Esophagus muscularis mucosa (tissue), 3 donors: Measurements from ENCODE around the gene PFN1.

ENCODE experiments used
- POLR2A ChIP-seq: fragments of 450-650 bp; IDR thresholded peaks from one replicate; pipeline ENCODE4 v1.6.1; 2017; ENCODE audit warnings: antibody characterized with exemption, moderate library complexity, mild to moderate bottlenecking, low read depth
- TF ChIP-seq, protein P1 (sequence below), 3 experiments: fragments of 200-600 bp in 2 of 3; fragments of 450-650 bp in 1 of 3; sonication (generic) in 2 of 3; IDR thresholded peaks; one replicate each; pipeline ENCODE4 v1.5.1; 2017 to 2019; ENCODE audit warnings: antibody characterized with exemption in 3 of 3, mild to moderate bottlenecking in 2 of 3, moderate library complexity in 1 of 3

- TF ChIP-seq POLR2A: no peak
- TF ChIP-seq, protein P1, sequence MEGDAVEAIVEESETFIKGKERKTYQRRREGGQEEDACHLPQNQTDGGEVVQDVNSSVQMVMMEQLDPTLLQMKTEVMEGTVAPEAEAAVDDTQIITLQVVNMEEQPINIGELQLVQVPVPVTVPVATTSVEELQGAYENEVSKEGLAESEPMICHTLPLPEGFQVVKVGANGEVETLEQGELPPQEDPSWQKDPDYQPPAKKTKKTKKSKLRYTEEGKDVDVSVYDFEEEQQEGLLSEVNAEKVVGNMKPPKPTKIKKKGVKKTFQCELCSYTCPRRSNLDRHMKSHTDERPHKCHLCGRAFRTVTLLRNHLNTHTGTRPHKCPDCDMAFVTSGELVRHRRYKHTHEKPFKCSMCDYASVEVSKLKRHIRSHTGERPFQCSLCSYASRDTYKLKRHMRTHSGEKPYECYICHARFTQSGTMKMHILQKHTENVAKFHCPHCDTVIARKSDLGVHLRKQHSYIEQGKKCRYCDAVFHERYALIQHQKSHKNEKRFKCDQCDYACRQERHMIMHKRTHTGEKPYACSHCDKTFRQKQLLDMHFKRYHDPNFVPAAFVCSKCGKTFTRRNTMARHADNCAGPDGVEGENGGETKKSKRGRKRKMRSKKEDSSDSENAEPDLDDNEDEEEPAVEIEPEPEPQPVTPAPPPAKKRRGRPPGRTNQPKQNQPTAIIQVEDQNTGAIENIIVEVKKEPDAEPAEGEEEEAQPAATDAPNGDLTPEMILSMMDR (IDR thresholded peaks at IDR 0.05): no peak
These were observed 34.3 kb downstream of the PFN1 start for GRCh38 chr17:4913994-4914393.
